Umbilical cord (tissue), 2 donors: ENCODE data around the gene ART1. TPM values are rescaled to one million over a fixed set of nuclear protein-coding genes. Genes with fewer than 3 reads are reported as not detected.
"Not testable (repeated sequence)": the region's sequence is repeated elsewhere in the genome, so short reads cannot be mapped to it uniquely, and the experiment has no call there.

Experiments
- DNase-seq: peaks from one replicate; pipeline ENCODE4 v3.0.0-alpha.2; 2015; ENCODE audit warnings: low spot score
- total RNA-seq: library from RNA; depleted of rRNA; stranded (reverse); fragments of >200 nt; gene quantifications from one replicate; pipeline ENCODE4 v1.2.3, GENCODE V29; 2014; ENCODE audit warnings: low replicate concordance; ENCODE audit not compliant: insufficient read depth

ART1 gene
- total RNA-seq: not detected

DNA sequence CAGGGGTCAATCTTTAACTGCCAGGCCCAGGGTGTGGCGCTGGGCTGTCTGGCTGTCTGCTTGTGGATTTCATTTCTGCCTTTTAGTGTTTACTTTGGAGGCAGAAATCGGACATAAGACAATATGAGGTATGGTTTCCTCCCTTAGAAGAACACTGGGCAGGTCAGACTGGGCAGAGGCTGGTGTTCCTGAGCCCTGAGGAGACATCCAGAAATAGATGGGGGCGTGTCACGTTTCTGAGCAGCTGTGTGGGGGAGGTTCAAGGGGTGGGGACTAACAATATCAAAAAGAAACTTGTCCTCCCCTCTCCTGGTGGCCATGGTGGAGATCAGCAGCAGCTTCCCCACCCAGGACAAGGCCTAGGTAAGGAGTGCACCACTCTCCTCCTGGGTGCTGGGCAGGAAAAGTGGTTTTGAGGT lies at the start of gene ART1:
ART1 (plus strand) TSS at position 312 of the 419 bp plus-strand sequence. CDS start 14,086 bp downstream, outside the sequence.
- DNase-seq: no peak

DNA sequence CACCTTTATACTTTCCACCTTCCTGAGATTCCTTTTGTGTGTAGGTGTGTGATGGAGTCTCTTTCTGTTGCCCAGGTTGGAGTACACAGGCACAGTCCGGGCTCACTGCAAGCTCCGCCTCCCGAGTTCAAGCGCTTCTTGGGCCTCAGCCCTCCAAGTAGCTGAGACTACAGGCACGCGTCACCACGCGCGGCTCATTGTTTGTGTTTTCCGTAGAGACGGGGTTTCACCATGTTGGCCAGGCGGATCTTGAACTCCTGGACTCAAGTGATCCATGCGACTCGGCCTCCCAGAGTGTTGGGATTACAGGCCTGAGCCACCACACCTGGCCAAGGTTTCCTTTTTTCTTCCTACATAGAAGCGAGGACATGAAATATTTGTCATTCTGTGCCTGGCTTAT lies 47.2 kb upstream of the ART1 start:
- not testable (repeated sequence) for DNase-seq

DNA sequence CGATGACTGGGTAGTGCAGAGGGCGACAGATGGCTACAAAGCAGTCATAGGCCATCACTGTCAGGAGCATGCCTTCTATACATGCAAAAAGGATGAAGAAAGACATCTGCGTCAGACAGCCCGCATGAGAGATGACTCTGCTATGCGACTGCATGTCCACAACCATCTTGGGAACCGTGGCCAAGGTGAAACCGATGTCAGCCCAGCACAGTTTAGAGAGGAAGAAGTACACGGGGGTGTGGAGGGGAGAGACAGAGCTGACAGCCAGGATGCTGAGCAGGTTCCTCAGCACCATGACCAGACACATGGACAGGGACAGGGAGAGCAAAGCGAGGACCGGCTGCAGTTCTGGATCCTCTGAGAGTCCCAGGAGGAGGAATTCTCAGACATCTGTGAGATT lies 44.7 kb upstream of the ART1 start:
- DNase-seq: not testable (repeated sequence)

DNA sequence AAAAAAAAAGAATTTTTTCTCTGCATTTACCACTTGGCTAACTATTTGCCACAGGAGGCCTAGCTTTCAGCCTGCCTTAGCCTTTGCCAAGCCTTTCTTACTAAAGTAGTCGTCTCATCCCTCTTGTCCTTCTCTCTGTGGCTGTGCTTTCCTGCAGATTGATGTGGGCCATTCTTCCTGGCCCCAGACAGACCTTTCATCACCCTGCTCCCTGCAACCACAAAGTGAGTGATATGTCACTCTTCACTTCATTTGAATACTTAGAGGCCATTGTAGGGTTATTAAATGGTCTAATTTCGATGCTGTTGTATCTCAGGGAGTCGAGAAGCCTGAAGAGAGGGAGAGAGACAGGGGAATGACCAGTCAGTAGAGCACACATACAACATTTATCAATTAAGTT lies 40.8 kb upstream of the ART1 start:
- no peak for DNase-seq

- DNase-seq: no peak
Observed at GRCh38 chr11:3605283-3605662, 39.7 kb upstream of the ART1 start.

- DNase-seq: no peak
Observed at GRCh38 chr11:3605771-3606203, 39.1 kb upstream of the ART1 start.

DNA sequence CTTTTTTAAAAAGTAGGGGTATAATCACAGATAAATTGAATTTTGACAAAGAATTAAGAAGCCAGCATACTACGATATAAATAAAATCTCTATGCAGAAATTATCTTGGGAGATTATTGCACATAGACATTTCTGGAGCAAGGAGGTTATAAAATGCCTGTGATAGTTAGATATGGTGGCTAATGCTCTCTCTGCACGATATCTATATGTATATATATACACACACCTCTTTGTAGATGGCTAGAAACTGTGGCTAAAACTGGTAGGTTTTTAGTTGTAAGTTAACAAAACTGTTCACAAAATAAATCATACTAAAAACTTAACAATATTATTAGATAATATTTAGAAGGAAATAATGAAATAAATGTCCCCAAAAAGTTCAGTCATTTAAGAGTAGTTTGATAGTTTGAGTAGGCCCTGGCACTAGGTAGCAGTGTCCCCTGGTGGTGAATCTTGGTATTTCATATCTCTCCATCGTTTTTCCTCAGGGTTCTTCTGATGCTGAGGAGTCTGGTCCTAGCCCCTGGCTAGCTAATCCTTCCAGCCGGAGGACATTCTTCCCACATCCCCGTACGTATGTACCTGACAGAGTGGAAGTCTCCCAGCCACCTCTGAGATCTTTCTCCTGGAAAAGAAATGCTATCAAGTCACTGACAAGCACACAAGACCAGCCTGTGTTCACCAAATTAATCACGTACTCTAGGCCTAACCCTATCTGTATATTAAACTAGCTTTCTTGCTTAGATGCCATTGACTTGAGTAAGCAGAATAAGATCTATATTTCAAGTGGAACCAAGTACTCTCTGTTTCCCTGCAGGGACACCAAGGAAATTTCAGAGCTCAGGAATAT lies 35.3 kb upstream of the ART1 start:
- peak; percentile 35 for DNase-seq

DNA sequence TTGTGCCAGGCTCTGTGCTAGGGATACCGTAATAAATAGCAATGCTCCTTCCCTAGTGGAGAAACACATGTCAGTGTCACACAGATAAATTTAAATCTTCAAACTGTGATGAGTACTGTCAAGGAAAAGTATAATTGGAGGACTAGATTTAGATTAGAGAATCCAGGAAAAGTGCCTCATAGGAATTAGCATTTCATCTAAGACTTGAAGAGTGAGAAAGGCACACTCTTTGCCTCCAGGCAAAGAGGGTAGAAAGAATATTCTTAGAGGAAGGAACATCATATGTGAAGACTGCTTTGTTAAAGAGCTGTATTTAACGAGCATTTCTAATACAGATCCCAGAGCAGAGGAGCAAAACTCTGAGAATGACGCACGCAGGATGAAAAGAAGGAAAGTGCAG lies 34.1 kb upstream of the ART1 start:
- DNase-seq: no peak

DNA sequence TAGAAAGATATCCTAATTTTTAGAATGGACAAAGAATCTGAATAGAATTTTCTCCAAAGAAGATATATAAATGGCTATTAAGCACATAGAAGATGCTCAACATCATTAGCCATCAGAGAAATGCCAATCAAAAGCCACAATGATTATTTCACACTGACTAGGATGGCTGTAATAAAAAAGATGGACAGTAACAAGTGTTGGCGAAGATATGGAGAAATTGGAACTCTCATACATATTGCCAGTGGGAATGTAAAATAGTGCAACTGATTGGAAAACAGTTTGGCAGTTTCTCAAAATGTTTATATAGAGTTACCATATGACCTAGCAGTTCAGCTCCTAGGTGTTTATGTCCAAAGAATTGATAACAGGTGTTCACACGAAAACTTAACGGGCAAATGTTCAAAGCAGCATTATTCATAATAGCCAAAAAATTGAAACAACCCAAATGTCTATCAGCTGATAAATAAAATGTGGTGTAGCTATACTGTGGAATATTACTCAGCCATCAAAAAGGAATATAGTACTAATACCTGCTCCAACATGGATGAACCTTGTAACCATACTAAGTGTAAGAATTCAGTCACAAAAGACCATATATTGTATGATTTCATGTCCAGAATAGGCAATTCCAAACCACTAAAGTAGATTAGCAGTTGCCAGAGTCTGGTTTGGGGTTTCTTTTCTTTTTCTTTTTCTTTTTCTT lies 32.8 kb upstream of the ART1 start:
- no peak for DNase-seq

GRCh38 chr11:3613998-3614741 lies 30.8 kb upstream of the ART1 start:
- no peak for DNase-seq

GRCh38 chr11:3614742-3615171 lies 30.2 kb upstream of the ART1 start:
- no peak for DNase-seq

- DNase-seq: no peak
Observed at GRCh38 chr11:3615998-3616397, 28.9 kb upstream of the ART1 start.

GRCh38 chr11:3616721-3617460 lies 28.0 kb upstream of the ART1 start:
- no peak for DNase-seq

GRCh38 chr11:3617990-3618389 lies 26.9 kb upstream of the ART1 start:
- no peak for DNase-seq

GRCh38 chr11:3622521-3622920 lies 22.4 kb upstream of the ART1 start:
- no peak for DNase-seq

DNA sequence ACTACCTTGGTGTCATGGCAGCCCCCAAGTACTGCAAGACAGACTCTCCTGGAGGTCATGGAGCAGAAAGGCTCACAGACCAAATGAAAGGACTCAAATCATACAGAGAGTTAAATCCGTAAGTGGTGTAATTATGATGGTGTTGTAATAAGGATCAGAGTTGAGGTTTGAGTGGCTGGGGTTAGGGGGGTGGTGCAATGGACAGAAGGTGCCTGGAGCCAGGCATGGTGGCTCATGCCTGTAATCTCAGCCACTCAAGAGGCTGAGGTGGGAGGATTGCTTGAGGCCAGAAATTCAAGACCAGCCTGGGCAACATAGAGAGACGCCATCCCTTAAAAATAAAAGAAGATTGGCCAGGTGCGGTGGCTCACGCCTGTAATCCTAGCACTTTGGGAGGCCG lies 21.8 kb upstream of the ART1 start:
- DNase-seq: no peak

- no peak for DNase-seq
Observed at GRCh38 chr11:3623767-3624458, 21.0 kb upstream of the ART1 start.

GRCh38 chr11:3626250-3626960 lies 18.5 kb upstream of the ART1 start:
- peak; percentile 42 for DNase-seq

DNA sequence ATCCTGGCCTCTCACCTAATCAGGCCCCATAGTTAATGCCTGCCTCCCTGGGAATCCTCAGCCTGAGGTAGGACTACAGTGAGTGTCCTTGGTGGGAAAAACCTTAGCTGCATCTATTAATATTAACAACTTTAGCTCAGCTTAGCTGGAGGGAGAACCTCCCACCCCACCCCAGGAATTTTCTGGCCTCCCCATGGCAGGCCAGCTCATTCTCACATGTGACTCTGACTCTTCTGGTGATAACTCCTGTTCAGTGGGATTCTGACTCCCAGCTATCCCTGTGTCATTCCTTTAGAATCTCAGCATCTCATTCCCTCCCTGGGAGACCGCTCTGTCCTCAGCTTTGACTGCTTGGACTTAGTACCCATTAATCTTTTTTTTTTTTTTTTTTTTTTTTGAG lies 17.6 kb upstream of the ART1 start:
- DNase-seq: no peak

DNA sequence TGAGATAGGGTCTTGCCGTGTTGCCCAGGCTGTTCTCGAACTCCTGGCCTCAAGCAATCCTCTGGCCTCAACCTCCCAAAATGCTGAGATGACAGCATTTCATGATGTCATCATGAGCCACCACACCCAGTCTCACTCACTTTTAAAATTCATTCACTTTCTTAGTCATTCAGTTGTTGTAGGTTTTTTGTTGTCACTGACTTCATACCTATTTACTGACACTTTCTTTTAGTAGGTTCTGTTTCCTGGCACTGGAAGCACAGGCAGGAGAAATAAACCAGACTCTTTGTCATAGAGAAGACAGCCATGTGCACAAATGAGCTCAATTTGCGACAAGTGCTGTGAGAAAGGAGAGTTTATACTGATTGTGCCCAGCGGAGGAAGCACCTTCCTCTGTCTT lies 13.6 kb upstream of the ART1 start:
- no peak for DNase-seq
